Measurements from ENCODE around the gene CNTN5.

DNA sequence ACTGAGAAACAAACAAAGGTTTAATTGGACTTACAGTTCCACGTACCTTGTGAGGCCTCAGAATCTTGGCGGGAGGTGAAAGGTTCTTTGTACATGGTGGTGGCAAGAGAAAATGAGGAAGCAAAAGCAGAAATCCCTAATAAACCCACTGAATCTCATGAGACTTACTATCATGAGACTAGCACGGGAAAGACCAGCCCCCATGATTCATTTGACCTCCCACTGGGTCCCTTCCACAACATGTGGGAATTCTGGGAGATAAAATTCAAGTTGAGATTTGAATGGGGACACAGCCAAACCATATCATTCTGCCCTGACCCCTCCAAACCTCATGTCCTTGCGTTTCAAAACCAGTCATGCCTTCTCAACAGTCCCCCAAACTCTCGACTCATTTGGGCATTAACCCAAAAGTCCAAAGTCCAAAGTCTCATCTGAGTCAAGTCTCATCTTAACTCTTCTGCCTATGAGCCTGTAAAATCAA is 617.4 kb downstream of the CNTN5 start:
- TF ChIP-seq RARB (CRISPR knock-in tag; IDR thresholded peaks at IDR 0.05) = no peak
- TF ChIP-seq ZNF565 (CRISPR knock-in tag; conservative IDR thresholded peaks at IDR 0.05; ENCODE audit: low read depth) = no peak
- TF ChIP-seq ARNTL (CRISPR knock-in tag; IDR thresholded peaks at IDR 0.05; ENCODE audit: borderline replicate concordance, low read depth) = no peak
- no peak for TF ChIP-seq OSR1 (CRISPR knock-in tag; IDR thresholded peaks at IDR 0.05)
- TF ChIP-seq ZFP30 (CRISPR knock-in tag; IDR thresholded peaks at IDR 0.05) = no peak
- TF ChIP-seq, protein P1, sequence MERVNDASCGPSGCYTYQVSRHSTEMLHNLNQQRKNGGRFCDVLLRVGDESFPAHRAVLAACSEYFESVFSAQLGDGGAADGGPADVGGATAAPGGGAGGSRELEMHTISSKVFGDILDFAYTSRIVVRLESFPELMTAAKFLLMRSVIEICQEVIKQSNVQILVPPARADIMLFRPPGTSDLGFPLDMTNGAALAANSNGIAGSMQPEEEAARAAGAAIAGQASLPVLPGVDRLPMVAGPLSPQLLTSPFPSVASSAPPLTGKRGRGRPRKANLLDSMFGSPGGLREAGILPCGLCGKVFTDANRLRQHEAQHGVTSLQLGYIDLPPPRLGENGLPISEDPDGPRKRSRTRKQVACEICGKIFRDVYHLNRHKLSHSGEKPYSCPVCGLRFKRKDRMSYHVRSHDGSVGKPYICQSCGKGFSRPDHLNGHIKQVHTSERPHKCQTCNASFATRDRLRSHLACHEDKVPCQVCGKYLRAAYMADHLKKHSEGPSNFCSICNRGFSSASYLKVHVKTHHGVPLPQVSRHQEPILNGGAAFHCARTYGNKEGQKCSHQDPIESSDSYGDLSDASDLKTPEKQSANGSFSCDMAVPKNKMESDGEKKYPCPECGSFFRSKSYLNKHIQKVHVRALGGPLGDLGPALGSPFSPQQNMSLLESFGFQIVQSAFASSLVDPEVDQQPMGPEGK (CRISPR knock-in tag; IDR thresholded peaks at IDR 0.05; ENCODE audit: borderline replicate concordance) = no peak
- no peak for TF ChIP-seq SNAI2 (CRISPR knock-in tag; IDR thresholded peaks at IDR 0.05)
- no peak for TF ChIP-seq GLIS3 (CRISPR knock-in tag; IDR thresholded peaks at IDR 0.05)
- TF ChIP-seq, protein P2, sequence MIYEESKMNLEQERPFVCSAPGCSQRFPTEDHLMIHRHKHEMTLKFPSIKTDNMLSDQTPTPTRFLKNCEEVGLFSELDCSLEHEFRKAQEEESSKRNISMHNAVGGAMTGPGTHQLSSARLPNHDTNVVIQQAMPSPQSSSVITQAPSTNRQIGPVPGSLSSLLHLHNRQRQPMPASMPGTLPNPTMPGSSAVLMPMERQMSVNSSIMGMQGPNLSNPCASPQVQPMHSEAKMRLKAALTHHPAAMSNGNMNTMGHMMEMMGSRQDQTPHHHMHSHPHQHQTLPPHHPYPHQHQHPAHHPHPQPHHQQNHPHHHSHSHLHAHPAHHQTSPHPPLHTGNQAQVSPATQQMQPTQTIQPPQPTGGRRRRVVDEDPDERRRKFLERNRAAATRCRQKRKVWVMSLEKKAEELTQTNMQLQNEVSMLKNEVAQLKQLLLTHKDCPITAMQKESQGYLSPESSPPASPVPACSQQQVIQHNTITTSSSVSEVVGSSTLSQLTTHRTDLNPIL (CRISPR knock-in tag; IDR thresholded peaks at IDR 0.05; ENCODE audit: low read depth) = no peak

Data from SK-N-SH treated with all-trans-retinoic acid at 6 μM for 48 hours (cell line).